Measurements from ENCODE around the gene ZNF749. TPM values are rescaled to one million over a fixed set of nuclear protein-coding genes. Genes with fewer than 3 reads are reported as not detected.

ZNF749 gene
- total and polyA plus RNA-seq, 2 of the 8 experiments (the other 6 are each of a cell fraction or from before 2014, with no cell fraction given): 15.2 to 24.4 TPM

GRCh38 chr19:57389730-57390598 lies 45.2 kb upstream of the ZNF749 start, which contains the start of gene ZNF548 (continued):
- TF ChIP-seq CHD7 (IDR thresholded peaks at IDR 0.05; ENCODE audit: insufficient replicate concordance, low read length): no peak
- peak; percentile 73 for TF ChIP-seq BRCA1 (IDR thresholded peaks at IDR 0.05; ENCODE audit: low read depth, low read length)
- no peak for TF ChIP-seq BACH1 (IDR thresholded peaks at IDR 0.05; ENCODE audit: low read length)
